Measurements from ENCODE around the gene NID1.
A peak's percentile ranks its signal among the peaks of the same experiment; 100 is the strongest.
"Not testable (repeated sequence)": the region's sequence is repeated elsewhere in the genome, so short reads cannot be mapped to it uniquely, and the experiment has no call there.

NID1 gene

DNA sequence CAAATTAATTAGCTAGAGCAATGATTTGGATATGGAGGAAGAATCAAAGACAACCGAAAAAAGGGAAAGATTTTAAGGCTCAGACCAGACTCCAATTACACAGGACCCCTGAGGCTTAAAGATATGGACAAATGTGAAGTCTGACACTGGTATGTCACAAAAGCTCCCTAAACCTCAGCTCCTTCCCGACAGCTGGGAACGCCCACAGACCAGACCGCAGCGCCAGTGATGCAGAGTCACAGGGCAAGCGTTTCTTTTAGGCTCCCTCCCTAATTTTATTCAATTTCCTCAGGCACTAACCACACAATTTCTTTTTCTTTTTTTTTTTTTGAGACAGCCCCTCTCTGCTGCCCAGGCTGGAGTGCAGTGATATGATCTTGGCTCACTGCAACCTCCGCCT, 40.2 kb downstream of the NID1 start:
- no peak for DNase-seq

DNA sequence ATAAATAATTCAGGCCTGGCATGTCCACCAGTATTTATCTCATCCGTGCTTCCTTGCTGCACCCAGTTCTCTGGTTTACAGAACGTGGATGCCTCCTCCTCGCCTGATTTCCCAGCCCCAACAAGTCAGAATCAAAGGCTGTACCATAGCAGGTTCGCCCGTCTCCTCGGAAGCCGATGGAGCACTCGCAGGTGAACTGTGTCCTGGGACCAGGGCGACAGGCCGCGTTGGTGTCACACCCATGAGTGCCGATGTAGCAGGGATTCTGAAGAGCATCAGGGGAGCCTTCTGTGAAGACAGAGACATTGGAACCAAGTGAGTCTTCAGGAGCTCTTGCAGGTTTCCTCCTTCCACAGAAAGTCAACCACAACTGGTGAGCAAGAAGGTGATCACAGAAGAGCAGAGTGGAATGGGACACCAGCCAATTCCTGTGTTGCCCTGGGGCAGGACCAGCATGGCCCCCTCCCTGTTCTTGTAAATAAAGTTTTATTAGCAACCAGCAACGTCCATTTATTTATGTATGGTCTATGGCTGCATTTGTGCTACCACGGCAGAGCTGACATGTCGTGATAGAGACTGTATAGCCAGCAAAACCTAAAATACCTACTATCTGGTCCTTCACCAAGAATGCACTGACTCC, 40.8 kb downstream of the NID1 start:
- peak; percentile 18 for DNase-seq

DNA sequence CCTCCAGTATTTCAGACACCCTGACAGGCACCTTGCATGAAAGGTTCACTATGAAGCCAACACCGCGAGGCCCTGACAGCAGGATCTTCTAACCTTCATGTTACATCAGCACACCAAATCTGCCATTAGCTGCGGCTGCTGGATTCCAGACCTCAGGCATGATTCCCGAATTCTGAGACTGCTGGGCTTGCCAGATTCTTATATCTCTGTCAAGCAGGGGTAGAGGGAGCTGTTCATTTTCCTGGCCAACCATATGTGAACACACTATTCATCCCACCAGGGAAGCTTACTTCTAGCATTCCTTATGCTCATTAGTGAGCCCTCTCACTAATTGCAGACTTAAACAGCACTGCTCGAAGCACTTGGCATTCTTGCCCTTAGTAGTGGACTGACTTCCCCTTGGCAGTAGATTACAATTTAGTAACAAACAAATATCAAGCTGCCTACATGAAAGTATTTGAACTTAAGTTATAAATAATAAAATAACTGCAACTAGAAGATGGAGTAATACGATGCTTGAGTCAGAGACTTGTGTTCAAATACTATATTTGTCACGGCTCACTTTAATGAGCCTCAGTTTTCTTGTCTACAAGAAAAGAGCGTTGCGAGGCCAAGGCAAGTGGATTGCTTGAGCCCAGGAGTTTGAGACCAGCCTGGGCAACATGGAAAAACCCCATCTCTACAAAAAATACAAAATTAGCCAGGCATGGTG, 43.3 kb downstream of the NID1 start:
- peak; percentile 77 for DNase-seq

DNA sequence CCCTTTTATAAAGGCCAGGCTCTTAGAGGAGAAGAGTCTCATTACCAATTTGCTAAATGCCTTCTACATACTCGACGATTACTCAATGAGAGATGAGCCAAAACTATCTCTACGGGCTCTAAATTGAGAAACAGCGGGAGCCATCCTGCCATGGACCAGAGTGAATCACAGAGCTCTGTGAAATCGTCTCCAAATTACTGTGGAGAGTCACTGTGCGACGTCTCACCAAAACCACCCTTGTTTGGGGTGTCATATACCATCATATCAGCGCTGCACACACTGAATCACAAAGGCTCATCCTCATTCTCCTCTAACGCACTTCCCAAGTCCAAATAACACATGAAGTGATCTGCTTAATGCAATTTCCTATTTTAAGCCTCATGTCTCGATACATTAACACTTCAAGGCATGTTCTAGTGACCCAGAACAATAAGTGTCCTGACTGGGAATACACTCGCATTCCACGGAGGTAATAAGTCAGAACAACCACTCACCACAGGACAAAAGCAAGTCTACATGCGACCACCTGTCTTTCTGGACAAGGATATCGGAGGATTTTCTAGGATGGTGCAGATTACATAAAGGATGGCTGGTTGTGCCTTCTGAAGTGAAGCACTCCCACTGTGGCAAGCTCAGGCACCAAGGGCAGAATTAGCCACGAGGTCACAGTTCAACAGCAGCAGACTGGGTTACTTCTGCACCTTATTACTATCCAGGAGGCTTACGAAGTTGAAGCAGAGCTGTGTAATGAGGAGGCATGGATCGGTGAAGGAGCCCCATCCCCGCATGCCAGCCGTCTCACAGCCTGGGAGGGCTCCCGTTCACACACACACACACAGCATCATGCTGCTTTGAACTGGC, 44.3 kb downstream of the NID1 start:
- DNase-seq = peak; percentile 75

DNA sequence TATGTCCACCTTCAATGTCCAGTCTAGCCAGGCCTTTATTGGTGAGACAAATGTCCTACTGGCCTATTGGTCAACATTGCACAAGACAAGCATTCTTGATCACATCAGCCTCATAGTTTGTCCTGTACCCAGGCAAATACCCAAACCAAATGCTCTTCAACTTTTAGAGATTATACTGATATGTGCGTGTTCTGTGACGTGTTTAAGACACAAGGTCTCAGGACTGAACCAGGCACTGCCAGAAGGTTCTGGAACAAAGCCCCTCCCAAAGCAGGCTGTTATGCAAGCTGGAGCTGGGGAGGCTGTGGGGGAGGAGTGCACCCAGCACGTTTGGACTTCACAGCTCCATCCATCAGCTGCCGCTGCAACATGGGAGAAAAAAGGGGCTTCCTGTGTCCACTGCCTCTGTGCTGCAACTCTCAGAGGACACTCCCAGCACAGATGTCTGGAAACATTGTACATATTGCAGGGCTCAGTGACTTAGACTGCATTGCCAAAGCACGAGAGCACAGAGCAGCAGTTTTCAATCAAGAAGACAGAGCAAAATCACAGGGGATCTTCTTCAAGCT, 45.9 kb downstream of the NID1 start:
- peak; percentile 44 for DNase-seq

DNA sequence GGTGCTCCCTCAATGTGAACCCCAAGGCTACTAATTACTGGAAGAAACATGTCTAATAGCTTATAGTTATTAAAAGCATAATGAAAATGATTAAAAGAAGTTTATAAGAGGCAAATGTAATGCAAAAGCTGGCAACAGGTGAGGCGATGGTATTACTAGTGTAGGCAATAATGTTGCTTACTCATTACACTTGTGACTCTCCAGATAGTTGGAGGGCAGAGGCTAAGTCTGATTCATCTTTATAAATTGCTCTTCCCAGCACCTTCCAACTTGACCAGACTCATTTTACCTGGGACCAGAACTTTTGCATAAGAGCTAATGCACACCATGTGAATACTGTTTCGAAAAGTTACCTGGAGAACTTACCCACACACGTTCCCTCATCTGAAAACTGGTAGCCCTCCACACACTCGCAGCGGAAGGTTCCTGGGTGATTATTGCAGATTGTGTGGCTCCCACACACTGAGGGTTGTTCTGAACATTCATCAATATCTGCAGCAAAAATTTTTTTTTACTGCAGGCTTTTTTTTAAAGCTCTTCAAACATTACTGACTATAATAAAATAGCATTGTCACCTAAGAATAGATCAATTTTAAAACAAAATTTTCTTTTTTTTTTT, 48.0 kb downstream of the NID1 start:
- DNase-seq = no peak

DNA sequence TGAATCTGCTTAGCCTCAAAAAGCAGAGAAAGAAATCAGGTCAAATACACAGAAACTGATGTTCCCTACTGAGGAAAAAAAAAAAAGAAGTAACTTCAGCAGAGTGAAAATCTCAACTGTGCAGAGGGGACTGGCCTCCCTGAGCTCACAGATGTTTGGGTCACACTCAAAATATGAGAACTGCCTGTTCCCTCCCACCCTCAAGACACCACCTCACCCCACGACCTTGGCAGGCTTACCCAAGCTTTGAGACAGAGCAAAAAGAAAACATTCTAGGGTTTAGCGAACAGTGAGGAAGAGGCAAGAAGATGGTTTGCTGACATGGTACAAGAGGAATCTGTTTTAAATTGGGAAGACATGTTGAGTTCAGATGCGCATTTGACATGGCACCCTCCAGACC, 48.8 kb downstream of the NID1 start:
- DNase-seq = no peak

DNA sequence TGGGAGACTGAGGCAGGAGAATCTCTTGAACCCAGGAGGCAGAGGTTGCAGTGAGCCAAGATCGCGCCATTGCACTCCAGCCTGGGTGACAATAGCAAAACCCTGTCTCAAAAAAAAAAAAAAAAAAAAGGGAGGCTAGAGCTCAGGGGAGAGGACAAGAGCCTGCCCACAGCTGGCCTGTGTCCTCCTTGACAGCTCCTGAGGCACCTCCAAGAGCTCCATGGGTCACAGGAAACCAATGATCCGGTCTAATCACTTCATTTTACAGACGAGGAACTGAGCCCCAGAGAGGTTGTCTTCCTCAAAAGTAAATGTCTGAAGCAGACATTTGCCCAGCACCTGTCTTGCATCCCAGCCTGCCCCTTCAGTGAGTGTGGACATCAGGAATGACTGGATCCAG, 49.4 kb downstream of the NID1 start:
- no peak for DNase-seq

DNA sequence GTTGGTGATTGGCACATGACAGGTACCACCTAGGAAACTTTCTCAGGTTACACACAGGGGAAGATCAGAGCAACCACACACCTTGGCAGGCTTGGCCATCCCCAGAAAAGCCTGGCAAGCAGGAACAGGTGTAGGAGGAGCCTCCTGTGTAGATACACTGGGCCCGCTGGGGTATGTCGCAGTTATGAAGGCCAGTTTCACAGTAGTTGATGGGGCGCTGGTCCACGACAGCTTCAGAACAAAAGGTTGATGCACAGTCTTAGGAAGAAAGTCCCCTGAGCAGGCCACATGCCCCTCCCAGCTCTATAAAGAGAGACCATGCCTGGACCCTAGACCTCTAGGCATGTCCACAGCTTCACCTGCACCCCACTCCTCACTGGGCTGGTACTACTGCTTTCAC, 51.6 kb downstream of the NID1 start:
- no peak for DNase-seq

DNA sequence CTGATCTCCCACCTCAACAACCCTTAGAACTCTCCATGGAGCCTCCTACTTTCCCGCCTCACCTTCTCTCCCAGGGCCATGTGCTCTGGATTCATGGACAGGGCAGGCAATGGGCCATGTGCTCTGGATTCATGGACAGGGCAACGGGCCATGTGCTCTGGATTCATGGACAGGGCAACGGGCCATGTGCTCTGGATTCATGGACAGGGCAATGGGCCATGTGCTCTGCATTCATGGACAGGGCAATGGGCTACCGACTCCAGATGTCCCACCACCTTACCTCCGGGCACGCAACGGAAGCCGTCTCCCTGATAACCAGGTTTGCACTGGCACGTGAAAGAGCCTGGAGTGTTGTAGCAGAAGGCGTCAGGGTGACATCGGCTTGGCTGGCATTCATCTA, 53.2 kb downstream of the NID1 start:
- no peak for DNase-seq

DNA sequence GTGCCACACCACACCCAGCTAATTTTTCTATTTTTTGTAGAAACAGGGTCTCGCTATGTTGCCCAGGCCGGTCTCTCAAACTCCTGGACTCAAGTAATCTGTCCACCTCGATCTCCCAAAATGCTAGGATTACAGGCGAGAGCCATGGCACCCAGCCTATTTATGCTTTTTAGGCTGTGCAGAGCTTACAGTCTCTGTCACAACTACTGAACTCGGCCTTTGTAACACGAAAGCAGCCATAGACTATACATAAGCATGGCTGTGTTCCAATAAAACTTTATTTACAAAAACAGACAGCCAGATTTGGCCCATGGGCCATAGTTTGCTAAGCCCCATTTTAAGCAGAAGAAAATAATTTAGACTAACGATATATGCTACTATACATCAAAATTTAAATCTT, 54.4 kb downstream of the NID1 start:
- no peak for DNase-seq

DNA sequence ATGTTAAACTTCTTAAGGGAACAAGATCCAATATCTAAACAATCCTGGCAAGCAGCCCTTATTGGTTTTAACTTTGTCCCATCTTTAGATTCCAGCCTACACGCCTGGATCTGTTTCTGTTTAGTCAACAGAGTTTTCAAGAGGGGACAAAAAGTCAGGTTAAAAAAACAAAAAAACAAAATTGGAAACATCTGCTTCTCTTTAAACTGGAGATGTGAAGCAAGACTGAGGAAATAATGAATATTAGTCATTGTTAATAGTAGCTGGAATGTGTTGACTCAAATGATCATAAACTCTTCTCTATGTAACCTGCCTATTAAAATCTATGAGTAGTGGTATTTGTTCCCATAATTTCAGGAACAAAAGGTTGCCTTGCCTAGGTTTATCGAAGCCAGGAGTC, 55.0 kb downstream of the NID1 start:
- DNase-seq = no peak

DNA sequence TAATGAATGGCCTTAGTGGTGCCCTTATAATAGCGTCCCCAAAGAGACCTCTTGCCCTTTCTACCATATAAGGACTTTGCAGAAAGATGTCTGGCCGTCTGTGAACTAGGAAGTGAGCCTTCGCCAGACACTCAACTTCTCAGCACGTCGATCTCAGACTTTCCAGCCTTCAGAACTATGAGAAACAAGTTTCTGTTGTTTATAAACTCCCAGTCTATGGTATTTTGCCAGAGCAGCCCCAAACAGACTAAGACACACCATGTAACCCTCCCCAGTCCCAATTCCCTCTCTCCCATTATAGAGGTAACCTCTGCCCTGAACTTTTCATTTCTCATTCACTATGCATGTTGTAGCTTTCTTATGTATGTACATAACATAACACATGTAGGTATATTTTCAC, 55.7 kb downstream of the NID1 start:
- no peak for DNase-seq

DNA sequence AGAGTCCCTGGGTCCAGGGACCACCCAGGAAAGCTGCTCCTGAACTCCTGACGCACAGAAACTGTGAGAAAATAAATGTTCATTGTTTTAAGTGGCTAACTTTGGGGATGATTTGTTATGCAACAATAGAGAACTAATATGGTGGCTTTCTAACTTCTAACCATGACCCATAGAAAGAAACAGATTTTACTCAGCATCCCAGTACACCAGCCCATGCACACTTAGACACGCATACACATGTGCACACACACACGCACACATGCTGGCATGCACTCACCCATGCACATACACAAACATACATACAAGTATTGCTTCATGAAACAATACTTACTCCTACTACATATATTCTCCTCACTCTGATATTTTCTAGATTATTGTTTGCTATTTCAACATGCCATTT, 57.1 kb downstream of the NID1 start:
- no peak for DNase-seq

DNA sequence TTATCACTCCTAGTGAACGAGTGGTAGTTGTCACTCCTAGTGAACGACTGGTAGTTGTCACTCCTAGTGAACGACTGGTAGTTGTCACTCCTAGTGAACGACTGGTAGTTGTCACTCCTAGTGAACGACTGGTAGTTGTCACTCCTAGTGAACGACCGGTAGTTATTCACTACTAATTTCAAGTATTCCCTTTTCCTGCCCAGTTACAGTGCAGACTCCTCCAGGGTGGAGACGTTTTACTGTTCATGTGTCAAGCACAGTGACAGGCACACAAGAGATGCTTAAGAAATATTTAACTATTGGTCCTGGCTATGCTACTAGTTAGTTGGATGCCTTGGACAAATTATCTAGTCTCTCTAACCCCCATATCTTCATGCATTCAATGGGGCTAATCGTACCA, 61.8 kb downstream of the NID1 start:
- not testable (repeated sequence) for DNase-seq

DNA sequence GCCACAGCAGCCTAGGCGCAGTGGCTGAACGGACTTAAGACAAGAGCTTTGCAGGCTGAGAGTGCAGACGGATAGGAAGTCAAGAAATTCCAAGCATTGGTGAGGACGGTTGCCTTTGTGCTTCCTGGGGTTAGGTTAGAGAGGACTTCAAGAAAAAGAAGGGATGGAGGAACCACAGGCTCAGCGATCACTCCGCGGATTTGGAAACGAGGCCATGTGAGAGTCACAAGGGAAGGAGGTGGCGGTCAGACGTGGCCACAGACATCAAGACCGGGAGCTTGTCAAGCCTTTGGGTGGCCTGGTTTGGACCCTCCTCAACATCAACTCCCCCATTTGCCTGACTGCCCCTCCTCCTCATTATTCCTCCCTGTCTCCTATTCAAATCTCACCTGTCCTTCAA, 62.3 kb downstream of the NID1 start:
- no peak for DNase-seq

DNA sequence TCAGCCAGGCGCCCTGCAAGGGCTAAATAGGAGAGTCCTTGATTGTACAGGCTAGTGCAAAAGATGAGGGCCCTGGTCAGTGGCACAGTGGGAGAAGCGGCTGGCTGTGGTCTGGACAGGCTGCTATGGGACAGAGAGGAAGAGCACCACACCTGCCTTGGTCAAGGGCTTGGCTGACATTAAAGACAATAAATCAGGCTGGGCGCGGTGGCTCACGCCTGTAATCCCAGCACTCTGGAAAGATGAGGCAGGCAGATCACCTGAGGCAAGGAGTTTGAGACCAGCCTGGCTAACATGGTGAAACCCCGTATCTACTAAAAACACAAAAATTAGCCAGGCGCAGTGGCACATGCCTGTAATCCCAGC, 62.9 kb downstream of the NID1 start:
- DNase-seq = no peak

DNA sequence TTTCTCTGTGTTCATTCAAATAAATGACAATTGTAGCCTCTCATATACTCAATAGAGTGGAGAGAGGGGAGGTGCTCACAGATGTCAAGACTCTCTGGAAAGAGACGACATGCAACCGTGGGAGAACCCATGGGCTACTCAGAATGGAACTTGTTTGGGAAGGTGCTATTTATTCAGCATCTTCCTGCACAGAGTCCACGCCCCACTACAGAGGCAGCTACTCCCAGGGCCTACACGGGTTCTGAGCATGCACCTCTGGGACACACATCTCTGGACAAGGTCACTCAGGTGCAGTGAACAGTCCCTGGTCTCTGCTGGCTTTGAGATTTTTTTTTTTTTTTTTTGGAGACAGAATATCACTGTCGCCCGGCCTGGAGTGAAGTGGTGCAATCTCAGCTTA, 64.1 kb downstream of the NID1 start:
- no peak for DNase-seq

DNA sequence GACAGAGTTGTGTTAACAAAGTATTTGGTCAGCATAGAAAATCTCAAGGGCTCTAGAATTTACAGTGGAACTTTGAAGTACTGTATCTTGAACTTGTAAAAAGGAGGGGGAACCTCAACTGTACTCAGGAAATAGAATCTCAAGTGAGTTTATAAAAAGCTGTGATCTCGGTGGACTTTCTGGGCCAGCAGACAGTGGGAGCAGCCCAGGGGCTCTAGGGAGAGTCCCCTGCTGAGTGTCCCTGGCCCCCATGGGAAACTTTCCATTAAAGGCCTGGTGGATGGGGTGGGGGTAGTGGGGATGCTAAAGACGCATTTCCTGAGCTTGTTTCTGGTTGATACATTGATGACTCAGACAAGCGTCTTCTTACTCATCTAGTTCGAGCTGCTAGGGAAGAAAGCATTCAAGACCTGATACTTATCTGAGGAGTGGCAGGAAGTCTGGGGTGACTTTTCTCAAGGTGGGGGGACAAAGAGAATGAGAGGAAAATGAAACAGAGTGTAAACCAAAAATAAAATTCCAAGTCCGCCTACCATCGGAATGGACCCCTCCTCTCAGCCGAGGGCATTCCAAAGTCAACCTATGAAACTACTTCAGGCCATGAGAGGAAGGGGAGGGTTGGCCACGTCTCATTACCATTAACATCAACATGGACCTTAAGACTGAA, 65.5 kb downstream of the NID1 start:
- DNase-seq = no peak

DNA sequence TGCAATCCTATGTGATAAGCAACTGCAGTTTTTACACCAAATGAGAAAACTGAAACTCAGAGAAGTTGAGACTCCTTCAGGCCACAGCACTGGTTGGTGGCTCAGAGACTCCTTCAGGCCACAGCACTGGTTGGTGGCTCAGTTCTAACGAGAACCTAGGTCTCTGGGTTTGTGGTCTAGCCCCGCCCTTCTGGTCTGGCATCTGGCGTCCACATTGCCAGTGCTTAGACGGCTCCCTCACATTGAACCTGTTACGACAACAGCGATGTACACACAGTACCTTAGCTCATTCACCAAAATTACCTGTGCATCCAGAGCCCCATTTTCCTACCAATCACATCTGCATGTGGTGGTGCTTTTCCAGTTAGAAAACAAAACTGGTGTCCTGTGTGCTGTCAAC, 66.1 kb downstream of the NID1 start:
- no peak for DNase-seq

DNA sequence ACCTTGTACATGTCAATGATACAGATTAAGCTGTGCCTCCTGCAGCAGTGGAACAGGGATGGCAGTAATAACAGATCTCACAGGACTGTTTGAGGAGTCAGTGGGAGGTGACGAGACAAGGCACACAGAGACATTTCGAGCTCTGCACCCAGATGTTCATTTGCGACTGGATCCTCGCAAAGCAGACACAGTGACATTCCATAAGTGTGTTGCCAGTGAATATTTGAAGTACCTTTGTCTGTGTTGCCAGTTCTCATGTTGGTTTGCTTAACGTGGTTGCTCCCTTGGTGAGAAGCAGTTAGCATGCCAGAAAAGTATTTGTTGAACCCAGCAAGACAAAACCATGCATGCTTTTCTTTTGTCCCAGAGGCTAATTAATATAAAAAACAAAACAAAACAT, 67.0 kb downstream of the NID1 start:
- DNase-seq = no peak

DNA sequence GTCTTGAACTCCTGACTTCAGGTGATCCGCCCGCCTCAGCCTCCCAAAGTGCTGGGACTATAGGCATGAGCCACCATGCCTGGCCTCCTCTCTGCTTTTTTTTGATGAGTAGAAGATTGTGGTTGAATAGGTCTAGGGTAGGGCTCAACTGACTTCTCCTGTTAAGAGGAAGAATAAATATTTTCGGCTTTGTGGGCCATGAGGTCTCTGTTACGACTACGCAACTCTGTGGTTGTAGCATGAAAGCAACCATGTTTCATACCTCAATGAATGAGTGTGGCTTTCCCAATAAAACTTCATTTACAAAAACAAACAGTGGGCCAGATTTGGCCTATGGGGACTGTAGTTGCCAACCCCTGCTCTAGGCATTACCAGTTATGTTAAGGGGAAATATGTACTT, 67.8 kb downstream of the NID1 start:
- no peak for DNase-seq
